Stimulated activated CD8-positive, alpha-beta memory T cell treated with anti-CD3 and anti-CD28 coated beads, Interleukin-4, amount 100 ng/mL, for 4 hours (primary cell): Measurements from ENCODE around the gene GRID1.
"Not testable (repeated sequence)": the region's sequence is repeated elsewhere in the genome, so short reads cannot be mapped to it uniquely, and the experiment has no call there.

Experiments used
- DNase-seq, 2 donors: peaks; one replicate each; pipeline ENCODE4 v3.0.0-alpha.2; 2020; ENCODE audit warnings: low read depth in 2 of 2, low spot score in 1 of 2

The GRID1 gene

GRCh38 chr10:85787881-85788280, 578.7 kb downstream of the GRID1 start:
- DNase-seq = no peak

GRCh38 chr10:85787393-85787792, 579.2 kb downstream of the GRID1 start:
- no peak for DNase-seq

- no peak for DNase-seq
These were observed 580.1 kb downstream of the GRID1 start for GRCh38 chr10:85786401-85786899.

- DNase-seq = no peak
These were observed 581.8 kb downstream of the GRID1 start for GRCh38 chr10:85784792-85785191.

GRCh38 chr10:85781404-85781803, 585.2 kb downstream of the GRID1 start:
- DNase-seq = no peak

- DNase-seq = no peak
These were observed 588.5 kb downstream of the GRID1 start for GRCh38 chr10:85778074-85778473.

- DNase-seq = no peak
These were observed 598.7 kb downstream of the GRID1 start for GRCh38 chr10:85767891-85768290.

- DNase-seq = no peak
These were observed 602.5 kb downstream of the GRID1 start for GRCh38 chr10:85764108-85764507.

GRCh38 chr10:85761906-85762445, 604.6 kb downstream of the GRID1 start:
- DNase-seq = no peak

GRCh38 chr10:85741626-85742300, 624.8 kb downstream of the GRID1 start:
- DNase-seq = no peak

GRCh38 chr10:85735997-85736396, 630.6 kb downstream of the GRID1 start:
- no peak for DNase-seq

- no peak for DNase-seq
These were observed 631.8 kb downstream of the GRID1 start for GRCh38 chr10:85734791-85735190.

- no peak for DNase-seq
These were observed 642.4 kb downstream of the GRID1 start for GRCh38 chr10:85724215-85724614.

GRCh38 chr10:85720931-85721590, 645.5 kb downstream of the GRID1 start:
- DNase-seq = no peak

GRCh38 chr10:85719408-85719807, 647.2 kb downstream of the GRID1 start:
- DNase-seq = no peak

- DNase-seq = no peak
These were observed 652.7 kb downstream of the GRID1 start for GRCh38 chr10:85713885-85714284.

GRCh38 chr10:85702768-85703167, 663.8 kb downstream of the GRID1 start:
- DNase-seq = no peak

GRCh38 chr10:85699066-85699465, 667.5 kb downstream of the GRID1 start:
- not testable (repeated sequence) for DNase-seq

- no peak for DNase-seq
These were observed 669.7 kb downstream of the GRID1 start for GRCh38 chr10:85696893-85697292.

- DNase-seq = no peak
These were observed 684.0 kb downstream of the GRID1 start for GRCh38 chr10:85682621-85683020.

GRCh38 chr10:85679710-85680109, 686.9 kb downstream of the GRID1 start:
- no peak for DNase-seq

GRCh38 chr10:85679061-85679460, 687.5 kb downstream of the GRID1 start:
- DNase-seq = no peak
